HG03045 (cell line): ENCODE results near the gene MYO1C.
A peak's percentile ranks its signal among the peaks of the same experiment; 100 is the strongest.
"Not testable (repeated sequence)": the region's sequence is repeated elsewhere in the genome, so short reads cannot be mapped to it uniquely, and the experiment has no call there.

ENCODE experiments used
- ATAC-seq: cut with Tn5 transposase; IDR thresholded peaks from one replicate; pipeline ENCODE4 v1.9.1; 2021; ENCODE audit warnings: mild to moderate bottlenecking, moderate library complexity; ENCODE audit not compliant: unreplicated experiment

The MYO1C gene, protein sequence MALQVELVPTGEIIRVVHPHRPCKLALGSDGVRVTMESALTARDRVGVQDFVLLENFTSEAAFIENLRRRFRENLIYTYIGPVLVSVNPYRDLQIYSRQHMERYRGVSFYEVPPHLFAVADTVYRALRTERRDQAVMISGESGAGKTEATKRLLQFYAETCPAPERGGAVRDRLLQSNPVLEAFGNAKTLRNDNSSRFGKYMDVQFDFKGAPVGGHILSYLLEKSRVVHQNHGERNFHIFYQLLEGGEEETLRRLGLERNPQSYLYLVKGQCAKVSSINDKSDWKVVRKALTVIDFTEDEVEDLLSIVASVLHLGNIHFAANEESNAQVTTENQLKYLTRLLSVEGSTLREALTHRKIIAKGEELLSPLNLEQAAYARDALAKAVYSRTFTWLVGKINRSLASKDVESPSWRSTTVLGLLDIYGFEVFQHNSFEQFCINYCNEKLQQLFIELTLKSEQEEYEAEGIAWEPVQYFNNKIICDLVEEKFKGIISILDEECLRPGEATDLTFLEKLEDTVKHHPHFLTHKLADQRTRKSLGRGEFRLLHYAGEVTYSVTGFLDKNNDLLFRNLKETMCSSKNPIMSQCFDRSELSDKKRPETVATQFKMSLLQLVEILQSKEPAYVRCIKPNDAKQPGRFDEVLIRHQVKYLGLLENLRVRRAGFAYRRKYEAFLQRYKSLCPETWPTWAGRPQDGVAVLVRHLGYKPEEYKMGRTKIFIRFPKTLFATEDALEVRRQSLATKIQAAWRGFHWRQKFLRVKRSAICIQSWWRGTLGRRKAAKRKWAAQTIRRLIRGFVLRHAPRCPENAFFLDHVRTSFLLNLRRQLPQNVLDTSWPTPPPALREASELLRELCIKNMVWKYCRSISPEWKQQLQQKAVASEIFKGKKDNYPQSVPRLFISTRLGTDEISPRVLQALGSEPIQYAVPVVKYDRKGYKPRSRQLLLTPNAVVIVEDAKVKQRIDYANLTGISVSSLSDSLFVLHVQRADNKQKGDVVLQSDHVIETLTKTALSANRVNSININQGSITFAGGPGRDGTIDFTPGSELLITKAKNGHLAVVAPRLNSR

DNA sequence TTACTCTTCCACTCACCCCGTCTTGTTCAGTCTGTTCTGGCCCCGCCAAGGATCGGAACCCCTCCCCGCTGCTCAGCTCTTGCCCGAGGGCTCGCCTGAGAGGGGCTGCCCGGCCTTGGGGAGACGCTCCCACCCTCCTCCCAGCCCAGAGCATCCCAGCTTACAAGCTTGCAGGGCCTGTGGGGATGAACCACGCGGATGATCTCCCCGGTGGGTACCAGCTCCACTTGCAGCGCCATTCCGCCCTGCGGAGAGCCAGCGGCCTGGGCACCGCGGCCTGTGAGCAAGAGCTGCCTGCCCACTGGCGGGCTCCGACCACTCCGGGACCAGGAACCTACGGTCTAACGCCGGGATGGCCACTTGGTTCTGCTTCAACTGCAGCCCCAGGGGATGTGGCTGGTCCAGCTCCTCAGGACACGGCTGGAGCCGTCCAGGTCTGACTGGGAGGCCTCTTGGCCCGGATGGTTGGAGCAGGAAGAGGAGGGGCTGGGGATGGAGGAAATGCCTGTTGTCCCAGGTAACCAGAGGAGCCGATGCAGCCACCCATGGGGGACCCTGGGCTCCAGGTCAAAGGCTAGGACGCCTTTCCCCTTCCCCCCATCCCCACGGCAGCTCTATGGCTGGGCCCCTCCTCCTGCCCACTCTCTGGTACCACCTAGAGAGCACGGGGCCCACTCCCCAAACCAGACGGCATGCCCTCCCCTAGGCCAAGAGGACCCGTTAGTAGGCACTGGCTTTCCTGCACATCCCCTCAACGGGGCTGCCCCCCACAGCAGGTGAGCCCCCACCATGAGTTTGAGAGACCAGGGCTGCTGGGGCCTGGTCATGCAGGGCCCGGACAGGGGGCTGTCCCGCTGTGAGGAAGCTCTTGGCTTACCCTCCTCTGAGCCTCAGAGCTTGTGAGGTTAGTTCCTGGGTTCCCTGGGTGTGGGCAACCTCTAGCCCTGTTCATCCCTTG is at the start of gene MYO1C:
Gene MYO1C, minus strand, starts transcription at position 438 of the 958 bp plus-strand sequence. Its CDS starts 199 bp downstream, at position 239.
- ATAC-seq, result no peak

DNA sequence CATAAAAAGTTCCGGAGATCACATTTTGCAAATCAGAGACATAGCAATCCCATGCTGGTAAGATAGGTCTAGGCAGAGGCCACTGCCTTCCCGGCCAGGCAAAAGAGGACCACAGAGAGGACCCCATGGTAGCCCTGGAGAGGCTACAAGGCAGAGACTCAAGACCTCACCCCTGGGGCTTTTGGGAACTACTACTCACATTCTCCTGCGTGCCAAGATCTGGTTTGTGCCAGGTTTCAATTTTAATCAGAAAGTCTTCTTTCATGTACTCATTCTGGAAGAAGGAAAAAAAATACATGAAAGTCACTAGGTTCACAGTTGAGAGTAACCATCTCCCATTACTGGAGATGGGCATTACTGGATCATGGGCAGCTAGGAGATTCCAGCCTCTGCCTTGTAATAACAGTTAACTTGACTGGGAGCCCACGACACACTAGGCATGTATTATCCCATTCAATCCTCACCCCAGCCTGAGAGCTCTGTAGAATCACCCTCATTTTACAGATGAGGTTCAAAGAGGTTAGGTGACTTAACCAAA is 49.0 kb upstream of the MYO1C start:
- no peak for ATAC-seq

DNA sequence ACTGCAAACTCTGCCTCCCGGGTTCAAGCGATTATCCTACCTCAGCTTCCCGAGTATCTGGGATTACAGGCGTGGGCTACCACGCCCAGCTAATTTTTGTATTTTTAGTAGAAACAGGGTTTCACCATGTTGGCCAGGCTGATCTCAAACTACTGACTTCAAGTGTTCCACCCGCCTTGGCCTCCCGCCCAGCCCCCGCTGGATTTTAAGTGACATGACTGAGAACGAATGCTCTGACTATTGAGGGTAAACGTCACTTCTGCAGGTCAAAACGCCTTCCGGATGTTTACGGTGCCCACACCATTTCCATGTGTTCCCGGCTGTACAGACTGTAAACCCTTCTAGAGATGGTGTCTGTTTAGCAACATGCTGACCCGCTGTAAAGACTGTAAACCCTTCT is 47.3 kb upstream of the MYO1C start:
- ATAC-seq, result no peak

DNA sequence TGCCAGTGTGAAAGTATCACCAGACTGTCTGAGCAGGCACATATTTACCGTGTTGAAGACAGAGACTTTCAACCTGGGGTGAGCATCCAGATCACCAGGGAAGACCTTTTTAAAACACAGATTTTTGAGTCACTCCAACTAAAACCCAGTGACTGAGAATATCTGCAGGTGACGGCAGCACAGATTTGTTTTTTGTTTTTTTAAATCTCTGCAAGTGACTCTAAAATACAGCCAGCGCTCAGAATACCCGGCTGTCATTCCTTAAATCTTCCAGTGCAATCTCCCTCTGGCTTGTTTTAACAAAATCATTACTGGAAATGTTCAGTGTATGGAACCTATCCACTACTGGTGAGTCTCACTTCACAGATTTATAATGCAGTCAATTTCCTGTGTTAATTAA is 43.3 kb upstream of the MYO1C start:
- no peak for ATAC-seq

- no peak for ATAC-seq
These were observed 41.3 kb upstream of the MYO1C start for GRCh38 chr17:1533661-1534325.

DNA sequence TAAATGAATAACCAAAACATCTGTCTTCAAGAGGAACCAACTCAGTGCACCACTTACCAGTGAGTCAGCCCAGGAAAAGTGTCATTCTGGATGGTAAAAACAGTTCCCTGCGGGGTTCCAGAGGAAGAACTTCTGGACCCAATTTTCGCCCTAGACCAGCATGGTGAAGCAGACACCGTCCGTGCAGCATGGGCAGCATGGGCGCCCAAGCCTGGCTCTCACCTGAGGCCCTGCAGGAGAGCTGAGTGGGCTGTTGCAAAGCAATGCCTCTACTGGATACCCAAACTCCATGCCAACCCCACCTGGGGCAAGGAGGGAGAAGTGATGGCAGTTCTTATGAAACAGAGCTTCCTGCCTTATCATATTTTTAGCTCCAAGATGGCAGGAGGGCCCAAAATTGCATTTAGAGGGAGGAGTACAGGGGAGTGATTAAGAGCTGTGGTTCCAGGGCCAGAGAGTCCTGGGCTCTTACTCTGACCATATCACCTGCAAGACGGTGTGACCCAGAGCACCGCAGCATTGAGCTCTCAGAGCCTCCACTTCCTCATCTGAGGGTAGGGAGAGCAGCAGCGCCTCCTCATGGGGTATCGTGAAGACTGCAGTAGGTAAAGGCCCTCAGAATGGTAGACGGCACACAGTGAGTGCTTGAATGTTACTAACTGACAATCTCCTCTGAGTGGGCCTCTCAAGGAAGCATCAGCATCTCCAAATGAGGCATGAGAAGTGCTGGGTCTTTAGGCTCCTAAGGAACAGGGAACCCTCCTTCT is 40.5 kb upstream of the MYO1C start:
- no peak for ATAC-seq

- ATAC-seq, result no peak
These were observed 37.4 kb upstream of the MYO1C start for GRCh38 chr17:1529863-1530262.

DNA sequence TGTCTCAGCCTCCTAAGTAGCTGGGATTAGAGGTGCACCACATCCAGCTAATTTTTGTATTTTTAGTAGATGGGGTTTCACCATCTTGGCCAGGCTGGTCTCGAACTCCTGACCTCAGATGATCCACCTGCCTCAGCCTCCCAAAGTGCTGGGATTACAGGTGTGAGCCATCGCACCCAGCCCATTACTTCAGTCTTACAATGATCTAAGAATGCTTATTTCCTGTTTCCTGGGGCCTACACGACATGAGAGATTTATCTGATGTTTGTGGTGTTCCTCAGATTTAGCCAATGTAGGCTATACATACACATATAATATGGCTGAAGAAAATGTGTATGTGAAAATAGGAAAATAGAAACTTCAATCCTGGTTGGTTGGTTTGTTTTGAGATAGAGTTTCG is 34.4 kb upstream of the MYO1C start:
- not testable (repeated sequence) for ATAC-seq

DNA sequence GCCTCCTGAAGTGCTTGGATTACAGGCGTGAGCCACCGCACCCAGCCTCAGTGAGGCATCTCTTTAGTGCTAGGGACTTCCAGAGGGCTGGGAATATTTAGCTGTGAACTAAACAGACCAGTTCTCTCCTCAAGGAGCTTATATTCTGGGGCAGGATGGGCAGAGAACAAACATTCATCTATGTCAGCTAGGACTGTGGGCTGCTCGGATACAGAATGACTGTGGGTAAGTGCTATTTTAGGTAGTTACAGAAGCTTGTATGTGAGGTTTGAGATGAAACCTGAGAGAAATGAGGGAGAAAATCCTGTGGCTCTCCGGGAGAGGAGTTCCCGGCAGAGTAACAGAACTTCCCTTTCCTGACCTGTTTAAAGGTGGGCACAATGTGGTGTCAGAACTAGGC is 30.1 kb upstream of the MYO1C start:
- no peak for ATAC-seq

DNA sequence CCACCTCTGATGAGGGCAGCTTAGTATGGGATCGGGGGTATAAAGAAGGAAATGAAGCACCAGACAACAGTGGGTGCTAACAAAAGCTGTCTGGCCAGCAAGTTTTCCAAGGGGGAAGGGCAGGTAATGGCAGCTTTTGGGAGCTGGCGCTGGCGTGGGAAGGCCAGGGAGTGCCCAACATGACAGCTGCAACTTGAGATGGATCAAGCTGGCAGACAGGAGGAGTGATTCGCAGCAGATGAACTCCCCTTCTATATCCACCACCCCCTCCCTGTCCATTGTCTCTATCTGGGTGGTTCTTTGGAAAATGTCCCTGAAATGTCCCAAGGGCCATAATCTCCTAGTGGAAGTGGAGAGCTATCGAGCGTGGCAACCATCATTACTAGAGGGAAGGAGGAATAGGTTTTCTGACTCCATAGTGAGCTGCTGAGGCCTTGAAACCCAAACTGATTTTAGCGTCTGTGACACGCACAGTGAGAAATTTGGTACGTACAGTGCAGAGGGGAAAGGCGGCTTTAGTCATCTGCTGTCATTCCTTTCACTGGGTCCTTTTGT is 28.7 kb upstream of the MYO1C start:
- ATAC-seq, result no peak

GRCh38 chr17:1519678-1520077 is 27.2 kb upstream of the MYO1C start:
- no peak for ATAC-seq

DNA sequence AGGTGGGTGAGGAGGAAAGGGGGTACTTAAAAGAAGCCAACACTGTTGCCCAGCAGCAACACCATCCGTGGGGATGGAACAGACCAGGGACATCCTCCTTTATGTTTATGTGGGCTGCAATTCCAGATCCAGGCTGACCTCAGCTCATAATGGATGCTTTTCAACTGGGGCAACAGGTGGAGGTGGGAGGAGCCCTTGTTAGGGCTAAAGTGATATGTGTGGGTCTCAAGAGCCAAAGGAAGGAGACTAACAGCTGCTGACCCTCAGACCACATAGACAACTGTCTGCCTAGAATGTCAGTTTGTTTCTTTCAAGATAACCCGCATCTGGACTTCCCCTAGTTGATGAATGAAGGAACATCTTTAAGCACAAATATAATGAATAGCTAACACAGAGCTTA is 25.9 kb upstream of the MYO1C start:
- ATAC-seq, result no peak

DNA sequence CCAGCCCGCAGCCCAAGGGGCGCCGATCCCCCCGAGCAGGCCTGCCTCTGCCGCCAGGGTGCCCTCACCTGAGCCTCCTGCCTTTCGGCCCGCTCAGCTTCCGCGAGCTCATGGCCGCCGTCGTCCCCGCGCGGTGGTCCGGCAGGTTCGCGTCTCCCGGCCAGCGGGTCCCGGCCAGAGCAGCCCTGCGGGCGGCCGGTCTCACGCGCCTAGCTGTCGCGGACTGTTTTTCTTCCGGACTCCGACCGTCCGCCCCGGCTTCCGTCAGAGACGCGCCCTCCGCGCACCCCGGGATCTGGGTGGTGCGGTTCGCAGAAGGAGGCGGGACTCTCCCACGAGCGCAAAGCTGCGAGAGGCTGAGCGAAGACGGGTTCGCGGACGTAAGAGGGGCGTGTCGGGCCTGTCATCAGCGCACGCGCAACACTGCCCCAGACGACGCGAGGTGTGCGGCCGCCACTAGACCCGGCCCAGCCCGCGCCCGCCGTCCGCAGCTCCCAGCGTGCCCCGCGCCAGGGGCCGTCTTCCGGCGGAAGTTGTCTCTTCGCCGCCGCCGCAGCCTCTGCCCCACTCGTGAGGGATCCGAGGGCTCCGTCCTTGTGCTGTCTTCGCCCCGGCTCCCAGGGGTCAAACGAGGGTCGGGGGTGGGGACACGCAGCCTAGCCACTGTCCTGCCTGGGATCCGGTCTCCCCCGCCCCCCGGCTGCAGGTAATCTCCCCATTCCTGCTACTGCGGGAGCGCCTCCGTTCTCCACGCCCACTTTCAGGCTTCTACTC is 24.1 kb upstream of the MYO1C start, which contains the start of gene INPP5K:
Gene INPP5K, minus strand, starts transcription at position 225 of the 774 bp plus-strand sequence. Its CDS starts 113 bp downstream, at position 112.
- peak; percentile 92 for ATAC-seq

DNA sequence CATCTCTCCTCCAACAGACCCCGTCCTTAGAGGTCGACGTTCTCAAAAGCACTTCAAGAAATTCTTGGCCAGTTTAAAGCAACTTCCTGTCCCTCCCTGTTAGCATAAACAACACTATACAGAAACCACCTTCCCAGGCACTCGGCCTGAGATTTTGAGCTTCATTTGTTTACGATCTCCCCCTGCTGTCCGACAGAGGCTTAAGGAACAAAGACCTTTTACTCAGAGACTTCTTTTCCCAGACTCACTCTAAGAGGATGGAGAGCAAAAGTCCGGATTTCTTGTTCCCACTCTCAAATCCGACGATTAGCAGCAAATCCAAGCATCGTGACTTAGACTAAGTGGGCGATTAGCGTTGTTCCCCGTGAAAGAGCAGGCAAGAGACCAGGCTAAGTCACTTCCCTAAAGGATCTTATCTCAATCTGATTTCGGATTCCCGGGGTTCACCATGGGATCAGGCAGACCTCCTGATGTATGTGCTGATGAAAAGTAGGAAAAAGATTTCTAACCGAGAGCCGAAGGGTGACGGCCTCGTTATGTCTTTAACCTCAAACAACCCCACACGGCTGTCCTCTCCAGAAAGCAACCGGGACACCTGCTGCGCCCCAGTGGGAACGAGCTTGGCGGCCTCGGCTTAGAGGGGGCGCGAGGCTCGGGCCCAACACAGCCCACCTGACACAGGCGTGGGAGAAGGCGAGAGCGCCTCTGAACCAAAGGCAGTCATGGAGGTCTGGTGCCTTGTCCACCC is 23.3 kb upstream of the MYO1C start:
- ATAC-seq, result no peak

DNA sequence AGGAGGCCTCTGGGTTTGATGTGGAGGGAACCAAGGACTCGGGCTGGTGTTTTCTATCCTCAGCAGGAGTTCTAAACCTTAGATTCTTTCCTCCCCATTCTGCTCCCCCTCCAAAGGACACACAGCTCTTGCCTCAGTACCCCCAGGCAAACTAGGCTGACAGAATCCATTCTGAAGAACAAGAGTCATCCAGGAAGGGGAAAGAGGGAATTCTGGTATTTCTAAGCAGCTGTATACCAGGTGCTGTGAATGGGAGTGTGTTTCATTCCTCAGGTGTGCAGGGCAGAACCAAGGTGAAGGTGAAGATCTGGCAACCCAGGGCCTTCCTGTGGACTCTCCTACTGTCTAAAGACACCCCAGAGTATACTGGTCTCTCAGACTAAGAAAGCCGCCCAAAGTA is 19.9 kb upstream of the MYO1C start:
- ATAC-seq, result no peak

DNA sequence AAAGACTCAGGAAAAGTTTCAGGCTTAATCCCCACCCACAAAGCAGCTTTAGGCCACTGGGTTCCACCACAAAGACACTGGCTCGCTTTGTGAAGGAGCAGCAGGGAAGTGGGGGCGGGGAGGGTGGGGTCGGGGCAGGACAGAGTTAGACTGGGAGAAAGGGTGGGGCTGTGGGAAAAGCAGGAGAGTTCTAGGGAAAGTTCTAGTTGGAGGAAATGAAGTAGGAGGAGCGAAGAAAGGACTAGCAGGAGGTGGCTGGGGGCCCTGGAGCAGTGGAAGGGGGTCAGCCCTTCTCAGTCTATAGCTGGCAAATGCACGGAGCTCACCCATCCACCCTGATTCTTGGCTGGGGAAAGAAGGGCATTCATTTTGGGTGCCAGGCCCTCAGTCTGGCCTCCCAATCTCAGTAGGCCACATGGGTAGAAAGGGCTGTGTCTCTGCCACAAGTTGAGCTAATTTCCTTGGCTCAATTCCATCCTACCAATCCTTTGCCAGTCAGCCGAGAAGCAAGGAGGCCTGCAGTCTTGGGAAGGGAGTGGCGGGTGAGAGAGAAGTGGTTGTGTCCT is 19.4 kb upstream of the MYO1C start:
- no peak for ATAC-seq

DNA sequence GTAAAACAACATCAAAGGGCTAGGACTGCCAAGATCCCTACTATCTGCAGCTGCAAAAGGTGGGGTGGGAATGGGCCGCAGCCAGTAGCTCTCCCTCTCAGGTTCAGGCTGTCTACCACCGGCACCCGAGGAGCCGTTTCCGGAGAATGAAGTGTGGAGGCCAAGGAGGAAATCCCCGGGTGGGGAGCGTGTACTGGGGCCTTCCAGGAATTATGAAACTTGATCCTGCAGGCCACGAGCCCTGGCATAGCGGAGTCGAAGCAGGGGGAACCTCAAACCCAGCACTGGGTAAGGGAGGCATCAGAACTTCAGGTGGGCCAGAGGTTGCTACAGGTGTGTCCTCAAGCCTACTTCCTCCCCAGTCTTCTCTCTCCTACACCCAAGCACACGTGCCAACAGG is 18.8 kb upstream of the MYO1C start:
- ATAC-seq, result no peak
